Stimulated activated CD8-positive, alpha-beta memory T cell treated with anti-CD3 and anti-CD28 coated beads, Interleukin-15, amount 100 ng/mL, for 48 hours (primary cell): ENCODE measurements around the gene AP5B1.
"Not testable (repeated sequence)": the region's sequence is repeated elsewhere in the genome, so short reads cannot be mapped to it uniquely, and the experiment has no call there.

Experiments used
- DNase-seq, 2 donors: peaks; one replicate each; pipeline ENCODE4 v3.0.0-alpha.2; 2020; ENCODE audit warnings: low read depth in 2 of 2

Gene AP5B1

GRCh38 chr11:65767406-65767805, 13.4 kb downstream of the AP5B1 start:
- no peak for DNase-seq

GRCh38 chr11:65766535-65766934, 14.2 kb downstream of the AP5B1 start:
- DNase-seq = no peak

- DNase-seq = no peak
These were observed 16.3 kb downstream of the AP5B1 start for GRCh38 chr11:65764434-65764833.

- not testable (repeated sequence) for DNase-seq
These were observed 18.0 kb downstream of the AP5B1 start for GRCh38 chr11:65762816-65763215.

DNA sequence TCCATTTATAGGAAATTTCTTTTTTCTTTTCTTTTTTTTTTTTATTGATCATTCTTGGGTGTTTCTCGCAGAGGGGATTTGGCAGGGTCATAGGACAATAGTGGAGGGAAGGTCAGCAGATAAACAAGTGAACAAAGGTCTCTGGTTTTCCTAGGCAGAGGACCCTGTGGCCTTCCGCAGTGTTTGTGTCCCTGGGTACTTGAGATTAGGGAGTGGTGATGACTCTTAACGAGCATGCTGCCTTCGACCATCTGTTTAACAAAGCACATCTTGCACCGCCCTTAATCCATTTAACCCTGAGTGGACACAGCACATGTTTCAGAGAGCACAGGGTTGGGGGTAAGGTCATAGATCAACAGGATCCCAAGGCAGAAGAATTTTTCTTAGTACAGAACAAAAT, 18.6 kb downstream of the AP5B1 start:
- not testable (repeated sequence) for DNase-seq

DNA sequence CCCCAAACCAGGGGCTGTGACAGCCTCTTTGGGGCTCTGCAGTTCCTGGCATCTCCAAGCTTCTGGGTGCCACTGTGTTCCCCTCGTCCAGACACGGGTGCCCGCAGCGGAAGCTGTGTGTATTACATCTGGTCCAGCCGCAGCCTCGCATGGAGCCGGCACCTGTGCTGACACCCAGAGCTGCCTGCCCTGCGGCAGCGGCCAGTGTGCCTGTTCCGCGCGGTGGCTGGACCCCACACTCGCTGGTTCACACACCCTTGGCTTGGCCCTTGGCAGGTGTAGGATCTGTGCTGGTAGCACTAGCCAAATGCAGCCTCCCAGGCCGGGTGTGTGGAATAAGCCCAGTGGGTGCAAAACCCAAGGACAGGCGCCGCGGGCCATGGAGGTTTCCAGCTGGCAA, 35.7 kb downstream of the AP5B1 start:
- no peak for DNase-seq

DNA sequence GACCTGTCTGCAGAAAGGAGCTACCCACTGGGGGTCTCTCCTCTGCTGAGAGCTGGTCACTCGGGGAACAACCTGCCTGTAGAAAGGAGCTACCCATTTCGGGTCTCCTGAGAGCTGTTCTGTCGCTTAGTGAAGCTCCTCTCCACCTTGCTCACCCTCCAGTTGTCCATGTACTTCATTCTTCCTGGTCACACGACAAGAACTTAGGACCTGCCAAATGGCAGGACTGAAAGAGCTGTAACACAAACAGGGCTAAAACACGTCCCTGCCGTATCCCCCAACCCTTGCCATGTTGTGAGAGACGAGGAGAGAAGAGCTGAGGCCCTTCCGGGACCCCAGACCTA, 36.1 kb downstream of the AP5B1 start:
- DNase-seq = no peak

DNA sequence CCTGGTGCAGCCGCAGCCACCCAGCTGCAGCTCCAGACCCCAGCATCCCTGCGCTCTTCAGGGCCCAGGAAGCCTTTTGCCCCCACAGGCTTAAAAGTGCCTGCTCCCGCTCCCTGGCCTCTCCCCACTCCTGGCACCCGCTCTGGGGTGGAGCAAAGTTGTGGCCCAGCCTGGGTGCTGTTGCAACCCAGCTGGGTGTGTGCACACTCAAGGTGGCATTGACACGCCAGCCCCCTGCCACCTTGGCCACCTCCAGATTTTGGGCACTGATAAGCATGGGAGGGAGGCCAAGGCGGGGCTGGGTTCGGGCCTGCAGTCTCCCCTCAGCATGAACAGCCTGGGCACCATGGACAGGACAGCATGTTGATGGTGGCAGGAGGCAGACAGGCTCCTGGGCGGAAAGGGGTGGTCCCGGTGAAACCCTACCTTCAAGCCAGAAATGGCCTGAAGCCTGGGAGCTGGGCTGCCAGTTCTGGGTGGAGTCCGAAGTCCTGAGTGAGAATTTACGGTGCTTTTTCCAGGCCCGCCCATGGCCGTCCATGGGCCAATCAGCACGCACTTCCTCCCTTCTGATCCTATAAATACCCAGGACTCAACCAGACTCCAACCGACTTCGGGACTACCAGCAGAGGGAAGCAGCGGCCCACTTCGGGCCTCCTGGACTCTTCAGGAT, 36.6 kb downstream of the AP5B1 start:
- no peak for DNase-seq

DNA sequence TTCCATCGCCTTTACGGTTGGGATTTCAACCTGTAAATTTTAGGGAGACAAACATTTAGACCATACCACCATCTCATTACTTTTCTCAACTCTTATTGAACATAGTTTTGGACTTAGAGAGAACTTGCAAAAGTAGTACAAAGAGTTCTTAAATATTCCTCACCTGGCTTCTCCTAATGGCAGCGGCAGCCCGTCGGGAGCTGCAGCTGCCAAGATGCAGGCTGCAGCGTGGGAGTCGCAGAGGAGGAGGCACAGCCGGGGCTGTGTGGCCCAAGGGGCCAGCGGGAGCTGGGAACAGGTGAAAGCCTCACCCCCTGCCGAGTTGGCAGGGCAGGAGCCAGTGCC, 37.1 kb downstream of the AP5B1 start:
- DNase-seq = no peak

DNA sequence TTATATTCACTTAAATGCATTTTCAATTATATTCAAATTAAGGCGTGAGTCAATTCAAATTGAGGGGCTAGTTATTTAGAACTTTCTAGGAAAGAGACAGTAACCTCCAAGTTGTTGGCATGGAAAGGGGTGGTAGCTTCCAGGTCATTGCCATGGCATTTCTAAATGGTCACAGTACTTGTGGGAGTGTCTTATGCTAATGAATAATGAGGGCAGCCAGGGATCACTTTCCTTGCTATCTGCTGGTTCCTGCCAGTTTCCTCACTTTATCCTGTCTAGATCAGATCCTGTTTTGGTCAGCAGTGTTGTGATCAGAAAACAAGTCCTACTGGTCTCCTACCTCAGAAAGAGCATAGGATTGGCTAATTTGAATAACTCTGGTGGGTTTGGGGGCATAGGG, 38.4 kb downstream of the AP5B1 start:
- DNase-seq = no peak

DNA sequence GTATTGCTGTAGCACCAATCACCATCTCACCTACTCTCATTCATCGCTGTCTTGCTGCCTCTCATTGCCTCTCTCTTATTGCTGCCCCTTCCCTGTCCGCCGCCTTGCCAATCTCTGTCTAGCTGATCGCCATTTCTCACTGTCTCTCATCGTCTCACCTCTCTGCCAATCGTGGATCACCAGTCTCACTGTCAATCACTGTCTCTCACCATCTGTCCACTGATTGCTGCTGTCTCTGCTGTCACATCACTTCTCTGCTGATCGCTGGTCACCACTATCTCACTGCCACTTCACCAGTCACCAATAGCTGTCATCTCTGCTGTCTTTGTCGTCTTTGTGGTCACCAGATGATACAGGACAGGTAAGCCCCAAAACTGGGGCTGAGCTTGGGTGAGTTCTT, 39.6 kb downstream of the AP5B1 start:
- DNase-seq = no peak

- no peak for DNase-seq
These were observed 41.8 kb downstream of the AP5B1 start for GRCh38 chr11:65739022-65739421.

DNA sequence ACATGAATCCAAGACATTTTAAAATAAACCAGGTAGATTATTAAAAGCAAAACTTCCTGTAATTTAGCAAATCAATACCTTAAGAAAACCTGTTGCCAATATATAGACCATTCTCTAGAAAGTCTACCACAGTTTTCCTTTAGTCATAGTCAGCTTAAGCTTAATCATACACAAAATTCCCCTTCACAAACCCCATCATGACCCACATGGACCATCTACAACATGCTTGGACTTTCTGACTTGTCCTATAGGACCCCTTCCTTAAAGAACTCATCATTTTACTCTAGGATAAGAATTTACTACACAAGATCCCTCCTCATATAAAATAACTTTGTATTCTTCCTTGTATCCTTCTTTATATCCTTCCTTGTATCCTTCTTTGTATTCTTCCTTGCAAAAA, 44.0 kb downstream of the AP5B1 start:
- no peak for DNase-seq

DNA sequence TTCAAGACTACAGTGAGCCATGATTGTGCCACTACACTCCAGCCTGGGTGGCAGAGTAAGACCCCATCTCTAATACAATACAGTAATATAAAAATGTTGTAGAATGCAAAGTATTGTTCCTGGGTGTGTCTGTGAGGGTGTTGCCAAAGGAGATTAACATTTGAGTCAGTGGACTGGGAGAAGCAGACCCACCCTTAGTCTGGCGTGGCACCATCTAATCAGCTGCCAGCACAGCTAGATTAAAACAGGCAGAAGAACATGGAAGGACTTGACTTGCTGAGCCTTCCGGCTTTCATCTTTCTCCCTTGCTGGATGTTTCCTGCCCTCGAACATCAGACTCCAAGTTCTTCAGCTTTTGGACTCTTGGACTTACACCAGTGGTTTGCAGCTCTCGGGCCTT, 45.7 kb downstream of the AP5B1 start:
- DNase-seq = not testable (repeated sequence)

- no peak for DNase-seq
These were observed 50.3 kb downstream of the AP5B1 start for GRCh38 chr11:65730461-65730860.

DNA sequence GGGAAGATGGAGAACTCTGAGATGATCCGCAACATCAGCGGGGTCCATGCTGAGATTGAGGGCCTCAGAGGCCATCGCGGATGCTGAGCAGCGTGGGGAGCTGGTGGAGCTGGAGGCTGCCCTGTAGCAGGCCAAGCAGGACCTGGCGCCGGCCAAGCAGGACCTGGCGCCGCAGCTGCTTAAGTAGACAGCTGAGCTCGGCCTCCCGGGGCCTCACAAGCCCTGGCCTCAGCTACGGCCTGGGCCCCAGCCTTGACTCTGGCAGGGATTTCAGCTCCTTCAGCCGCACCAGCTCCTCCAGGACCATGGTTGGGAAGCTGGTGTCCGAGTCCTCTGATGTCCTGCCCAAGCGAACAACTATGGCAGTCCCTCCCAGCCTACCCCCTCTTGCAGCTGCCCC, 52.9 kb downstream of the AP5B1 start:
- DNase-seq = no peak

DNA sequence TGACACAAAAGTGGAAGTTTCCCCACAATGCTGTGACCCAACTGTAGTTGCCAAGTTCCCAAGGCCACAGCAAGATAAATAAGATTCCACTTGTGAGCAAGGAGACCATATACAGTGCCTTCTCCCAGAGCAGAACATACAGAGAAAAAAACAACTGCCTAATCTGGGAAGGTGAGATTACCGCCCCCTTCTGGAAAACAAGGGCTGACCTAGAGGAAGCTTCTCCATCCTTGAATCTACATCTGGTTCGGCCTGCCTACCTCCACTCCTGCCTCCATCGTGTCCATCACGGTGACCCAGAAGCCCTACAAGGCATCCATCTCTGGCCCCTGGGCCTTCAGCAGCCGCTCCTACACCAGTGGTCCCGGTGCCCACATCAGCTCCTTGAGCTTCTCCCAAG, 54.1 kb downstream of the AP5B1 start:
- DNase-seq = no peak
